ENCODE data around the gene CISH.

DNA sequence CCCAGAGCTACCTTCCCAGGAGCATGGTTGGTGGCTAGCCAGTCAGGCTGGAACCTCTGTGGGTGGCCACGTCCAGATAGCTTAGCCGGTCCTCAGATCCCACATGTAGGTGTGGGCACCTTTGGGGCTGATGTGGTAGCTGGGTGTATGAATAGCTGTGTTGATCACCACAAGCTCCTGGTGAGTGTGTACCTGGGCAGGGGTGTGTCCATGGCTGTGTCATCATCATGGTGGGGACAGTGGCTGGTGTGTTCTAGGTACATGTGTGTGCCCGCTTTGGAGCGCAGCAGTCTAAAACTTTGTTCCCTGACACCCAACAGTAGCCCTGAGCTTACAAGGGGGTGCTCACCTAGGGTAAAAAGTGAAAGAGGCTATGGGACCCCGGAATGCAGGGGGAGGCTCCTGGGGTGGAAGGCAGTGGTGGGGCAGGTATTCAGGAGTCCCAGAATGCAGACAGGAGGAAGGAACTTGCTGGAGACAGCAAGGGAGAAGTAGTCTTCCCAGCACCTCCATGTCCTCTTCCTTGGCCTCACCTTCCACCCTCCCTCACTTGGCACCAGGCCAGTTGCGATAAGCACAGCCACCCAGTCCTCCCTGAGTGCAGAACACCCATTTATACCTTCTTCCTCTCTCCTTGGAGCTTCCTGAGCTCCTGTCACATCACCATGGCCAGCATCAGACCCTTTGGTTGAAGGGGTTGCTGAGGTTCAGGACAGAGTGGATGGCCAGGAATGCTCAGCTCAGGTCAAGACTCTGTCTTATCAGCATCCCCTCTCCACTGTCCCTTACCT, 1.2 kb downstream of the CISH start:
- TF ChIP-seq, protein P1, sequence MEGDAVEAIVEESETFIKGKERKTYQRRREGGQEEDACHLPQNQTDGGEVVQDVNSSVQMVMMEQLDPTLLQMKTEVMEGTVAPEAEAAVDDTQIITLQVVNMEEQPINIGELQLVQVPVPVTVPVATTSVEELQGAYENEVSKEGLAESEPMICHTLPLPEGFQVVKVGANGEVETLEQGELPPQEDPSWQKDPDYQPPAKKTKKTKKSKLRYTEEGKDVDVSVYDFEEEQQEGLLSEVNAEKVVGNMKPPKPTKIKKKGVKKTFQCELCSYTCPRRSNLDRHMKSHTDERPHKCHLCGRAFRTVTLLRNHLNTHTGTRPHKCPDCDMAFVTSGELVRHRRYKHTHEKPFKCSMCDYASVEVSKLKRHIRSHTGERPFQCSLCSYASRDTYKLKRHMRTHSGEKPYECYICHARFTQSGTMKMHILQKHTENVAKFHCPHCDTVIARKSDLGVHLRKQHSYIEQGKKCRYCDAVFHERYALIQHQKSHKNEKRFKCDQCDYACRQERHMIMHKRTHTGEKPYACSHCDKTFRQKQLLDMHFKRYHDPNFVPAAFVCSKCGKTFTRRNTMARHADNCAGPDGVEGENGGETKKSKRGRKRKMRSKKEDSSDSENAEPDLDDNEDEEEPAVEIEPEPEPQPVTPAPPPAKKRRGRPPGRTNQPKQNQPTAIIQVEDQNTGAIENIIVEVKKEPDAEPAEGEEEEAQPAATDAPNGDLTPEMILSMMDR (IDR thresholded peaks at IDR 0.05), result no peak
- TF ChIP-seq POLR2A (IDR thresholded peaks at IDR 0.05), result no peak

All from testis (tissue), 2 donors.